Activated CD8-positive, alpha-beta T cell treated with anti-CD3 and anti-CD28 coated beads for 36 hours (primary cell): ENCODE data around the gene HSD3B2. TPM values are rescaled to one million over a fixed set of nuclear protein-coding genes. Genes with fewer than 3 reads are reported as not detected.

Source experiments
- ATAC-seq: fragments of 200-7000 bp; cut with Tn5 transposase; one replicate; pipeline ENCODE4 v1.10.0; 2021; ENCODE audit warnings: mild to moderate bottlenecking, moderate library complexity
- CTCF ChIA-PET: fragments of 350-600 bp; sonication (Branson Sonifier 250); formaldehyde crosslinking; loops from one replicate; lab custom pipeline; 2021; ENCODE audit warnings: antibody characterized with exemption; lab: Charles Lee
- POLR2A ChIA-PET: fragments of 350-600 bp; sonication (Branson Sonifier 250); formaldehyde crosslinking; loops from one replicate; lab custom pipeline; 2021; ENCODE audit warnings: antibody characterized with exemption; lab: Charles Lee
- DNase-seq: peaks from one replicate; pipeline ENCODE4 v3.0.0-alpha.2; 2020
- H3K27ac Mint-ChIP-seq: one replicate; pipeline ENCODE4 v1.8.0; 2021; ENCODE audit warnings: mild to moderate bottlenecking, mixed read lengths
- H3K27me3 Mint-ChIP-seq: one replicate; pipeline ENCODE4 v1.8.0; 2021; ENCODE audit warnings: mixed read lengths
- H3K36me3 Mint-ChIP-seq: one replicate; pipeline ENCODE4 v1.8.0; 2021; ENCODE audit warnings: low read depth, mixed read lengths
- H3K4me1 Mint-ChIP-seq: one replicate; pipeline ENCODE4 v1.8.0; 2021; ENCODE audit warnings: low read depth, mixed read lengths
- H3K4me3 Mint-ChIP-seq: one replicate; pipeline ENCODE4 v1.8.0; 2021; ENCODE audit warnings: mild to moderate bottlenecking, moderate library complexity, mixed read lengths
- H3K9me3 Mint-ChIP-seq: one replicate; pipeline ENCODE4 v1.8.0; 2021; ENCODE audit warnings: mixed read lengths
- CTCF ChIP-seq: fragments of 200-600 bp; IDR thresholded peaks from one replicate; pipeline ENCODE4 v1.8.0; 2022; ENCODE audit warnings: antibody characterized with exemption, mild to moderate bottlenecking
- intact Hi-C: fragments of 100-400 bp; cut with micrococcal nuclease; formaldehyde crosslinking; loops from one replicate; pipeline ENCODE4 v1.10.0; 2022
- total RNA-seq, 2 experiments: library from RNA; stranded (reverse); gene quantifications; one replicate each; pipeline ENCODE4 v1.2.3, GENCODE V29; 2021

Gene HSD3B2
- total RNA-seq, 2 experiments from 2014 or later = not detected

GRCh38 chr1:119370748-119371147 is 44.2 kb upstream of the HSD3B2 start:
- H3K4me3 Mint-ChIP-seq = no peak overlapping the region
- no peak overlapping the region for H3K27ac Mint-ChIP-seq
- H3K36me3 Mint-ChIP-seq = no peaks in the 10 kb centered on the region
- CTCF ChIA-PET = interaction anchor here (1.1 kb wide), 1 partner anchor 58 kb away, joined by 3 read pairs; no protein-coding TSS in a partner anchor
- peaks cover 11% of the 10 kb centered on the region for H3K27me3 Mint-ChIP-seq
- no peaks in the 10 kb centered on the region for H3K9me3 Mint-ChIP-seq
- no peak for DNase-seq
- intact Hi-C loops = no loop called here
- POLR2A ChIA-PET = interaction anchor here (1.1 kb wide), 1 partner anchor 7 kb away, joined by 3 read pairs; no protein-coding TSS in a partner anchor
- ATAC-seq = no peak
- TF ChIP-seq CTCF = no peak
- peaks cover 6% of the 10 kb centered on the region for H3K4me1 Mint-ChIP-seq

- CTCF ChIA-PET = no interaction called here
- no peak for ATAC-seq
- intact Hi-C loops = no loop called here
Observed at GRCh38 chr1:119371815-119372214, 43.1 kb upstream of the HSD3B2 start.

GRCh38 chr1:119372503-119373086 is 42.4 kb upstream of the HSD3B2 start:
- CTCF ChIA-PET = no interaction called here
- Mint-ChIP-seq H3K4me1 (peaks cover 6% of the 10 kb centered on the region), H3K9me3 (no peaks in the 10 kb centered on the region), H3K27ac (no peak overlapping the region), H3K36me3 (no peaks in the 10 kb centered on the region), H3K27me3 (peaks cover 11% of the 10 kb centered on the region), H3K4me3 (no peak overlapping the region)
- TF ChIP-seq CTCF = no peak
- intact Hi-C loops = no loop called here
- DNase-seq = peak; percentile 10
- POLR2A ChIA-PET = no interaction called here
- no peak for ATAC-seq

More at GRCh38 chr1:119371815-119372214, 43.1 kb upstream of the HSD3B2 start:
- H3K27me3 Mint-ChIP-seq = peaks cover 11% of the 10 kb centered on the region
- no peaks in the 10 kb centered on the region for H3K9me3 Mint-ChIP-seq
- no peak for TF ChIP-seq CTCF
- DNase-seq = no peak
- peaks cover 6% of the 10 kb centered on the region for H3K4me1 Mint-ChIP-seq
- H3K4me3 Mint-ChIP-seq = no peak overlapping the region
- no peaks in the 10 kb centered on the region for H3K36me3 Mint-ChIP-seq
- POLR2A ChIA-PET = no interaction called here
- no peak overlapping the region for H3K27ac Mint-ChIP-seq

- no peak overlapping the region for H3K4me3 Mint-ChIP-seq
- H3K36me3 Mint-ChIP-seq = no peaks in the 10 kb centered on the region
- DNase-seq (peak; percentile 2), ATAC-seq (peak; percentile 45)
- intact Hi-C loops = no loop called here
- no peak overlapping the region for H3K27ac Mint-ChIP-seq
- peaks cover 6% of the 10 kb centered on the region for H3K4me1 Mint-ChIP-seq
- TF ChIP-seq CTCF = no peak
- ChIA-PET POLR2A (no interaction called here), CTCF (interaction anchor here (1.0 kb wide), 1 partner anchor 98 kb away, joined by 3 read pairs; no protein-coding TSS in a partner anchor)
- peaks cover 7% of the 10 kb centered on the region for H3K27me3 Mint-ChIP-seq
- H3K9me3 Mint-ChIP-seq = no peaks in the 10 kb centered on the region
Observed at GRCh38 chr1:119373465-119373864, 41.5 kb upstream of the HSD3B2 start.

GRCh38 chr1:119374208-119374874 is 40.6 kb upstream of the HSD3B2 start:
- peaks cover 3% of the 10 kb centered on the region for H3K27me3 Mint-ChIP-seq
- no peak for TF ChIP-seq CTCF
- no peaks in the 10 kb centered on the region for H3K36me3 Mint-ChIP-seq
- peak; percentile 5 for DNase-seq
- ChIA-PET POLR2A (no interaction called here), CTCF (no interaction called here)
- peaks cover 6% of the 10 kb centered on the region for H3K4me1 Mint-ChIP-seq
- H3K4me3 Mint-ChIP-seq = no peak overlapping the region
- intact Hi-C loops = no loop called here
- H3K27ac Mint-ChIP-seq = no peak overlapping the region
- H3K9me3 Mint-ChIP-seq = no peaks in the 10 kb centered on the region
- no peak for ATAC-seq
